Esophagus muscularis mucosa (tissue), 4 donors: ENCODE data around the gene TMEM119. TPM values are rescaled to one million over a fixed set of nuclear protein-coding genes. Genes with fewer than 3 reads are reported as not detected.
"Not testable (repeated sequence)": the region's sequence is repeated elsewhere in the genome, so short reads cannot be mapped to it uniquely, and the experiment has no call there.

ENCODE experiments used
- DNase-seq: peaks from one replicate; pipeline ENCODE4 v3.0.0-alpha.2; 2017; ENCODE audit errors: extremely low spot score
- H3K27ac ChIP-seq, 4 donors: fragments of 200-600 bp; sonication (generic); replicated peaks in 1 of 4; 1 replicate in 3 of 4; 2 replicates in 1 of 4; pipeline ENCODE4 v1.5.1; 2016 to 2019; ENCODE audit warnings: mild to moderate bottlenecking in 1 of 4
- H3K27me3 ChIP-seq, 4 donors: fragments of 200-600 bp; sonication (generic); one replicate each; pipeline versions ENCODE4 v1.5.1 to v1.6.0; 2016 to 2019
- H3K36me3 ChIP-seq, 4 donors: fragments of 200-600 bp; sonication (generic); one replicate each; pipeline ENCODE4 v1.5.1; 2016 to 2019
- H3K4me1 ChIP-seq, 4 donors: fragments of 200-600 bp; sonication (generic); one replicate each; pipeline ENCODE4 v1.5.1; 2016 to 2019
- H3K4me3 ChIP-seq, 4 donors: fragments of 200-600 bp; sonication (generic); 1 replicate in 2 of 4; 2 replicates in 2 of 4; pipeline ENCODE4 v1.5.1; 2016 to 2019; ENCODE audit warnings: mild to moderate bottlenecking in 4 of 4, moderate library complexity in 1 of 4
- H3K9me3 ChIP-seq, 4 donors: fragments of 200-600 bp; sonication (generic); 1 replicate in 3 of 4; 2 replicates in 1 of 4; pipeline ENCODE4 v1.5.1; 2016 to 2019
- CTCF ChIP-seq, 3 experiments: fragments of 200-600 bp in 2 of 3; fragments of 450-650 bp in 1 of 3; sonication (generic) in 2 of 3; IDR thresholded peaks; one replicate each; pipeline ENCODE4 v1.5.1; 2017 to 2019; ENCODE audit warnings: antibody characterized with exemption in 3 of 3, mild to moderate bottlenecking in 2 of 3, moderate library complexity in 1 of 3
- EP300 ChIP-seq: sonication (generic); formaldehyde crosslinking; IDR thresholded peaks from one replicate; pipeline ENCODE4 v1.6.1; 2017; ENCODE audit warnings: antibody characterized with exemption
- POLR2A ChIP-seq: fragments of 450-650 bp; IDR thresholded peaks from one replicate; pipeline ENCODE4 v1.6.1; 2017; ENCODE audit warnings: antibody characterized with exemption, moderate library complexity, mild to moderate bottlenecking, low read depth
- POLR2AphosphoS5 ChIP-seq, 2 donors: sonication (generic); formaldehyde crosslinking; IDR thresholded peaks; one replicate each; pipeline ENCODE4 v1.6.1; 2017; ENCODE audit warnings: antibody characterized with exemption in 2 of 2
- WGBS: methylation state at CpG from one replicate; pipeline ENCODE4 v1.1.5; 2018; 5-methylcytosine and 5-hydroxymethylcytosine counted together
- intact Hi-C: fragments of 100-400 bp; cut with DNase I; formaldehyde crosslinking; loops from one replicate; pipeline ENCODE4 v1.15.1; 2023
- total RNA-seq, 4 donors: library from RNA; depleted of rRNA; stranded (reverse); fragments of >200 nt; gene quantifications; one replicate each; pipeline versions ENCODE4 v1.1.0 to v1.2.1, GENCODE V29; 2016

TMEM119 gene
- total RNA-seq, 4 donors from 2014 or later, result 3.6 to 12.2 (median 7.1) TPM

- Histone ChIP-seq H3K36me3 (no peaks in the 10 kb centered on the region), H3K27ac (no peak overlapping the region), H3K4me1 (peaks cover 0 to 22% (median 10%) of the 10 kb centered on the region in 4 donors), H3K9me3 (no peaks in the 10 kb centered on the region), H3K27me3 (no peaks in the 10 kb centered on the region), H3K4me3 (no peak overlapping the region)
- DNase-seq, result no peak
- 82% methylated on average over 2 of the region's 2 CpGs for WGBS
- TF ChIP-seq POLR2A, result no peak
- TF ChIP-seq EP300, result no peak
- no peak for TF ChIP-seq POLR2AphosphoS5 (IDR thresholded peaks at IDR 0.05)
- TF ChIP-seq CTCF (IDR thresholded peaks at IDR 0.05), result no peak
- intact Hi-C loops, result no loop called here
Observed at GRCh38 chr12:108578264-108578663, 19.6 kb downstream of the TMEM119 start.

GRCh38 chr12:108577458-108577857 is 20.4 kb downstream of the TMEM119 start:
- DNase-seq, result no peak
- H3K4me3 ChIP-seq, result no peak overlapping the region
- peaks cover 0 to 22% (median 10%) of the 10 kb centered on the region in 4 donors for H3K4me1 ChIP-seq
- H3K9me3 ChIP-seq, result no peaks in the 10 kb centered on the region
- intact Hi-C loops, result no loop called here
- H3K36me3 ChIP-seq, result no peaks in the 10 kb centered on the region
- no peak for TF ChIP-seq EP300
- TF ChIP-seq POLR2A, result no peak
- TF ChIP-seq CTCF (IDR thresholded peaks at IDR 0.05), result no peak
- no peak for TF ChIP-seq POLR2AphosphoS5 (IDR thresholded peaks at IDR 0.05)
- no peaks in the 10 kb centered on the region for H3K27me3 ChIP-seq
- no peak overlapping the region for H3K27ac ChIP-seq

GRCh38 chr12:108576660-108577234 is 21.1 kb downstream of the TMEM119 start:
- TF ChIP-seq EP300 (no peak), CTCF (IDR thresholded peaks at IDR 0.05) (no peak)
- Histone ChIP-seq H3K9me3 (no peaks in the 10 kb centered on the region), H3K4me1 (peaks cover 0 to 19% (median 8%) of the 10 kb centered on the region in 4 donors), H3K4me3 (no peak overlapping the region), H3K27me3 (no peaks in the 10 kb centered on the region), H3K27ac (no peak overlapping the region), H3K36me3 (no peaks in the 10 kb centered on the region)
- 76% methylated on average over 6 of the region's 6 CpGs for WGBS
- DNase-seq, result no peak
- intact Hi-C loops, result no loop called here

GRCh38 chr12:108575199-108575912 is 22.5 kb downstream of the TMEM119 start:
- H3K27me3 ChIP-seq, result no peaks in the 10 kb centered on the region
- intact Hi-C loops, result no loop called here
- H3K4me3 ChIP-seq, result no peak overlapping the region
- no peaks in the 10 kb centered on the region for H3K9me3 ChIP-seq
- H3K4me1 ChIP-seq, result peaks cover 0 to 8% (median 3%) of the 10 kb centered on the region in 4 donors
- H3K27ac ChIP-seq, result no peak overlapping the region
- no peak for TF ChIP-seq POLR2A
- TF ChIP-seq EP300, result no peak
- no peak for TF ChIP-seq CTCF (IDR thresholded peaks at IDR 0.05)
- no peak for TF ChIP-seq POLR2AphosphoS5 (IDR thresholded peaks at IDR 0.05)
- 95% methylated on average over 9 of the region's 9 CpGs for WGBS
- no peak for DNase-seq
- no peaks in the 10 kb centered on the region for H3K36me3 ChIP-seq

GRCh38 chr12:108574276-108574675 is 23.6 kb downstream of the TMEM119 start:
- H3K4me1 ChIP-seq, H3K27me3 ChIP-seq, H3K27ac ChIP-seq, intact Hi-C loops, DNase-seq, H3K36me3 ChIP-seq, H3K9me3 ChIP-seq, H3K4me3 ChIP-seq: not testable (repeated sequence)
- 100% methylated on average over 1 of the region's 1 CpG for WGBS
